HepG2 (cell line): ENCODE data around the gene PIEZO2. TPM values are rescaled to one million over a fixed set of nuclear protein-coding genes. Genes with fewer than 3 reads are reported as not detected.

Experiments used
- ATAC-seq: fragments of 200-7000 bp; cut with Tn5 transposase; 3 replicates; pipeline ENCODE4 v1.9.1; 2020; ENCODE audit warnings: mild to moderate bottlenecking, moderate library complexity
- BruUV-seq: library from RNA; stranded (reverse); fragments of 400-500 nt; replicated peaks from 2 replicates; lab custom pipeline; 2021; lab: Mats Ljungman, UMichigan
- CTCF ChIA-PET: fragments of 300-600 bp; formaldehyde crosslinking; extraction: SDS; loops from one replicate; lab custom pipeline; 2021; ENCODE audit warnings: low total read pairs, inconsistent platforms, low intra/inter-chr PET ratio; lab: Yijun Ruan, JAX
- POLR2A ChIA-PET: fragments of 350-600 bp; sonication (Branson Sonifier 250); formaldehyde crosslinking; loops from one replicate; lab custom pipeline; 2020; ENCODE audit warnings: antibody characterized with exemption, inconsistent platforms; lab: Yijun Ruan, JAX
- DNase-seq: peaks from one replicate; pipeline ENCODE4 v3.0.0-alpha.2; 2015; ENCODE audit warnings: low spot score
- FAIRE-seq: peaks from 3 replicates; lab custom pipeline; 2011; peaks lifted over from hg19 to GRCh38; lab: Jason Lieb, UNC
- H2AFZ ChIP-seq: one replicate; pipeline ENCODE4 v1.6.1; 2011; ENCODE audit warnings: low read length, inconsistent platforms
- H3K27ac ChIP-seq: fragments of 300-600 bp; 3 replicates; pipeline ENCODE4 v1.8.0; 2011; ENCODE audit warnings: mixed run types, mild to moderate bottlenecking, mixed read lengths, low read length, inconsistent platforms; ENCODE audit not compliant: insufficient read depth; ENCODE audit errors: extremely low read length
- H3K27me3 ChIP-seq, 2 experiments: fragments of 200-600 bp in 1 of 2; 2 replicates in 1 of 2; 3 replicates in 1 of 2; pipeline versions ENCODE4 v1.6.0 to v1.8.0; 2011; ENCODE audit warnings: low read length in 2 of 2, mild to moderate bottlenecking in 2 of 2, moderate library complexity in 2 of 2, inconsistent platforms in 1 of 2; ENCODE audit not compliant: insufficient read depth in 2 of 2, control insufficient read depth in 1 of 2
- H3K36me3 ChIP-seq, 2 experiments: fragments of 200-600 bp in 1 of 2; replicated peaks in 1 of 2; 2 replicates in 1 of 2; 3 replicates in 1 of 2; pipeline versions ENCODE4 v1.5.1 to v1.8.0; 2011; ENCODE audit warnings: low read length in 2 of 2, inconsistent platforms in 1 of 2; ENCODE audit not compliant: insufficient read depth in 2 of 2, control insufficient read depth in 1 of 2
- H3K4me1 ChIP-seq: 2 replicates; pipeline ENCODE4 v1.5.1; 2012; ENCODE audit warnings: low read length, inconsistent platforms; ENCODE audit not compliant: insufficient read depth
- H3K4me2 ChIP-seq: 2 replicates; pipeline ENCODE4 v1.6.0; 2011; ENCODE audit warnings: low read depth, low read length, inconsistent platforms
- H3K4me3 ChIP-seq, 3 experiments: fragments of 200-600 bp in 1 of 3; sonication (generic), shearing (Covaris generic) in 1 of 3; replicated peaks in 1 of 3; 2 replicates each; pipeline ENCODE4 v1.5.1; 2011 to 2016; ENCODE audit warnings: low read length in 3 of 3, inconsistent platforms in 2 of 3, low read depth in 2 of 3, mild to moderate bottlenecking in 2 of 3, control low read depth in 1 of 3, mixed read lengths in 1 of 3; ENCODE audit not compliant: insufficient read depth in 1 of 3
- H3K79me2 ChIP-seq: one replicate; pipeline ENCODE4 v1.6.1; 2011; ENCODE audit warnings: low read length, inconsistent platforms; ENCODE audit not compliant: insufficient read depth
- H3K9ac ChIP-seq: 2 replicates; pipeline ENCODE4 v1.6.0; 2011; ENCODE audit warnings: mild to moderate bottlenecking, low read depth, low read length, inconsistent platforms; ENCODE audit not compliant: insufficient read depth
- H3K9me3 ChIP-seq: 2 replicates; pipeline ENCODE4 v1.5.1; 2012; ENCODE audit warnings: mild to moderate bottlenecking, low read length
- H4K20me1 ChIP-seq: 2 replicates; pipeline ENCODE4 v1.6.0; 2011; ENCODE audit warnings: inconsistent platforms, mild to moderate bottlenecking, low read length, moderate library complexity; ENCODE audit not compliant: insufficient read depth
- NCOA2 ChIP-seq: sonication (generic); formaldehyde crosslinking; IDR thresholded peaks from 2 replicates; pipeline ENCODE4 v1.8.0; 2022; ENCODE audit warnings: inconsistent platforms
- NFYB ChIP-seq: sonication (generic); formaldehyde crosslinking; IDR thresholded peaks from 2 replicates; pipeline ENCODE4 v1.4.0; 2020; ENCODE audit warnings: missing genetic modification reagents
- ZFP36L2 ChIP-seq: sonication (generic); formaldehyde crosslinking; IDR thresholded peaks from 2 replicates; pipeline ENCODE4 v1.4.0; 2020; ENCODE audit warnings: missing genetic modification reagents
- ZNF256 ChIP-seq: sonication (generic); formaldehyde crosslinking; conservative IDR thresholded peaks from 2 replicates; pipeline ENCODE4 v1.4.0; 2020; ENCODE audit warnings: missing genetic modification reagents
- ZNF260 ChIP-seq: sonication (generic); formaldehyde crosslinking; IDR thresholded peaks from 2 replicates; pipeline ENCODE4 v1.4.0; 2020; ENCODE audit warnings: missing genetic modification reagents, low read depth, mild to moderate bottlenecking, borderline replicate concordance
- ZNF557 ChIP-seq: sonication (generic); formaldehyde crosslinking; IDR thresholded peaks from 2 replicates; pipeline ENCODE4 v1.4.0; 2020; ENCODE audit warnings: missing genetic modification reagents
- ZNF563 ChIP-seq: sonication (generic); formaldehyde crosslinking; IDR thresholded peaks from 2 replicates; pipeline ENCODE4 v1.8.0; 2022; ENCODE audit warnings: mild to moderate bottlenecking, moderate library complexity, missing genetic modification reagents
- ZNF773 ChIP-seq: sonication (generic); formaldehyde crosslinking; IDR thresholded peaks from 2 replicates; pipeline ENCODE4 v1.4.0; 2020; ENCODE audit warnings: missing genetic modification reagents, borderline replicate concordance
- WGBS: methylation state at CpG from one replicate; pipeline ENCODE4 v1.1.6; 2017; ENCODE audit warnings: low lambda C conversion rate; 5-methylcytosine and 5-hydroxymethylcytosine counted together
- in situ Hi-C: cut with HindIII; loops from 2 replicates; pipeline ENCODE4 v1.10.0; 2017; ENCODE audit warnings: low pct_unique_long_range_greater_than_20kb; ENCODE audit not compliant: extremely low pct_ligation_motif_present
- intact Hi-C: fragments of 100-400 bp; cut with micrococcal nuclease; formaldehyde crosslinking; loops from one replicate; pipeline ENCODE4 v1.10.0; 2022; ENCODE audit not compliant: unreplicated experiment
- polyA plus RNA-seq, 8 experiments: library from polyadenylated mRNA; depleted of rRNA in 3 of 8; stranded (reverse) in 7 of 8; unstranded in 1 of 8; fragments of >200 nt; fragmentation: Illumina TruSeq in 4 of 8; extraction: Trizol in 4 of 8; gene quantifications; 2 replicates each; pipeline versions ENCODE4 v1.2.1 to v1.2.3, GENCODE V29; 2011 to 2016; ENCODE audit warnings: low read depth in 4 of 8, missing spikeins in 1 of 8, mixed read lengths in 1 of 8; ENCODE audit not compliant: insufficient read depth in 1 of 8
- total RNA-seq, 5 experiments: library from RNA; depleted of rRNA; stranded (reverse); fragments of >200 nt; fragmentation: Illumina TruSeq; extraction: Trizol; gene quantifications; 2 replicates each; pipeline ENCODE4 v1.2.3, GENCODE V29; 2016; ENCODE audit warnings: low read depth in 1 of 5
- TF ChIP-seq, protein P1 (sequence below), 2 experiments: IDR thresholded peaks; 2 replicates each; pipeline ENCODE4 v1.6.1; 2011 to 2012; ENCODE audit warnings: low read length in 2 of 2, borderline replicate concordance in 1 of 2, low read depth in 1 of 2, mild to moderate bottlenecking in 1 of 2, moderate library complexity in 1 of 2
- TF ChIP-seq, protein P2 (sequence below): sonication (generic); formaldehyde crosslinking; conservative IDR thresholded peaks from 2 replicates; pipeline ENCODE4 v1.5.0; 2020; ENCODE audit warnings: missing genetic modification reagents

PIEZO2 gene
- total and polyA plus RNA-seq, 2 of the 13 experiments (the other 11 are each of a cell fraction or from before 2014, with no cell fraction given) = 15.2 to 27.2 TPM

DNA sequence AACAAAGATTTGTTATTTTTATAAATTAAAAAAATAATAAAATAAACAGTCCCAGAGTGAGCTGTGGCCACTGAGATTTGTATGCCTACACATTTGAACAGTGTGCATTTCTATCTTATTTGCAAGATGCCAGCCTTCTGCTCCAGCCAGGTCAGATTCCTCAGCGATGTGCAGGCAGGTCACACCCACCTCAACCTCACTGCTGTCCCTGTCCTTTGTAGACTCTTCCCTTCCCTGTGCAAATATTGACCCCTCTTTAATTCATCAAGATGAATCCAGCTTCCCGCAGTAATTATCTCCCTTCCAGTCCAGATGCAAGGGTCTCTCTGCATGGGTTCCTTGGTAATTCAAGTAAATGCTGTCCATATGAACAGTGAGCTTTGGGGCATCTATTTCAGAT, 256.2 kb downstream of the PIEZO2 start (continued):
- no peak for TF ChIP-seq NFYB (CRISPR knock-in tag)

DNA sequence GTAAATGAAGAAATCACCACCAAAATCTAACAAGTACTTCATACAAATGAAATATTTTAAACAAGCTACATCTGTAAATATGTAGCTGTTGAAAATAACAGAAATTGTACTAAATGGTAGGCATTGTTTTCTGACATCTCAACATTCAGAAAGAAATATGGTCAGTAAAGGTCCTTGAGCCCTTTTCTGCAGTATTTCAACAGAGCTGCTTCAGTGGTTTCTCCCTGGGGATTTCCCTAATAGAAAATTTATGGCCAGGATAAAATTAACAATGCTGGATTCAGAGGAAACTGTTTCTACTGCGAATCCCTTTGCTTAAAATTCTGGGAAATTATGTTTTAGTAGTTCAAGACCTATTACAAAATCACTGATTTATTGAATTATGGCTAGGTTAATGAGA, 256.6 kb downstream of the PIEZO2 start:
- Histone ChIP-seq H3K36me3 (peaks cover 0 to 1% of the 10 kb centered on the region in 2 experiments; a peak in 1 of 5 replicates), H3K4me3 (no peak overlapping the region), H3K27ac (no peak overlapping the region)
- ATAC-seq (no peak), DNase-seq (no peak)
- intact Hi-C loops = no loop called here
- no peak for TF ChIP-seq ZNF256 (CRISPR knock-in tag)
- no peak for TF ChIP-seq ZNF563 (CRISPR knock-in tag)
- no peak for TF ChIP-seq ZFP36L2 (CRISPR knock-in tag)
- TF ChIP-seq, all 625 proteins: peak for 0
- Histone ChIP-seq H3K4me2 (no peak overlapping the region), H3K79me2 (no peaks in the 10 kb centered on the region), H4K20me1 (no peaks in the 10 kb centered on the region), H2AFZ (no peak overlapping the region), H3K9me3 (no peaks in the 10 kb centered on the region), H3K27me3 (no peaks in the 10 kb centered on the region), H3K9ac (no peak overlapping the region), H3K4me1 (peaks cover 30% of the 10 kb centered on the region)
- BruUV-seq = no TSS peak
- whole genome bisulfite sequencing = 55% methylated on average over 1 of the region's 1 CpG
- CTCF ChIA-PET = no interaction called here
- no peak for FAIRE-seq
- in situ Hi-C loops = no loop called here
- POLR2A ChIA-PET = no interaction called here

DNA sequence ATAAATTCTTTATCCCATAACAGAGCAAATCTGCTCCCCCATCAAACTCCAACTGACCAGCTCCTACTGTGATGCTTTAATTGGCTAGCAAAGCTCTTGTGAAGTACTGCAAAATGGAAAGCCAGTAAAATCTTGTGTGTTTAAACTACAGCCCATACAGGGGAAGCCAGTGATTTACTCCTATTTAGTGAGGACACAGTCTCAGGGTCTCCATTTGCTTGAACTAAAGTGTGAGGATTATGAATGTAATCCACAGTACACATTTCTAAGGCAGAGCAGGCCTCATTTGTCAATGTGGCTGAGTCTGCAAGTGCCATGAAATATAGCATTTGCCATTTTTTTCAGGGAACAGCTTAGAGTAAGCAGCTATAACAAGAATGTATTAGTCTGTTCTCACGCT, 259.3 kb downstream of the PIEZO2 start:
- no peak overlapping the region for H3K27ac ChIP-seq
- BruUV-seq = no TSS peak
- no peaks in the 10 kb centered on the region for H3K9me3 ChIP-seq
- FAIRE-seq (no peak), DNase-seq (no peak), ATAC-seq (no peak)
- H3K36me3 ChIP-seq = peaks cover 0 to 1% of the 10 kb centered on the region in 2 experiments; a peak in 1 of 5 replicates
- peaks cover 23% of the 10 kb centered on the region for H3K4me1 ChIP-seq
- no peaks in the 10 kb centered on the region for H3K79me2 ChIP-seq
- H3K4me2 ChIP-seq = no peak overlapping the region
- no peak overlapping the region for H3K4me3 ChIP-seq
- in situ Hi-C loops (no loop called here), intact Hi-C loops (no loop called here)
- ChIA-PET POLR2A (no interaction called here), CTCF (no interaction called here)
- H3K27me3 ChIP-seq = no peaks in the 10 kb centered on the region
- no peak overlapping the region for H3K9ac ChIP-seq
- H4K20me1 ChIP-seq = no peaks in the 10 kb centered on the region
- no peak overlapping the region for H2AFZ ChIP-seq
- 91% methylated on average over 1 of the region's 1 CpG for WGBS
- no peak for TF ChIP-seq ZNF260 (CRISPR knock-in tag)
- TF ChIP-seq ZNF773 (CRISPR knock-in tag) = no peak
- TF ChIP-seq, protein P1, sequence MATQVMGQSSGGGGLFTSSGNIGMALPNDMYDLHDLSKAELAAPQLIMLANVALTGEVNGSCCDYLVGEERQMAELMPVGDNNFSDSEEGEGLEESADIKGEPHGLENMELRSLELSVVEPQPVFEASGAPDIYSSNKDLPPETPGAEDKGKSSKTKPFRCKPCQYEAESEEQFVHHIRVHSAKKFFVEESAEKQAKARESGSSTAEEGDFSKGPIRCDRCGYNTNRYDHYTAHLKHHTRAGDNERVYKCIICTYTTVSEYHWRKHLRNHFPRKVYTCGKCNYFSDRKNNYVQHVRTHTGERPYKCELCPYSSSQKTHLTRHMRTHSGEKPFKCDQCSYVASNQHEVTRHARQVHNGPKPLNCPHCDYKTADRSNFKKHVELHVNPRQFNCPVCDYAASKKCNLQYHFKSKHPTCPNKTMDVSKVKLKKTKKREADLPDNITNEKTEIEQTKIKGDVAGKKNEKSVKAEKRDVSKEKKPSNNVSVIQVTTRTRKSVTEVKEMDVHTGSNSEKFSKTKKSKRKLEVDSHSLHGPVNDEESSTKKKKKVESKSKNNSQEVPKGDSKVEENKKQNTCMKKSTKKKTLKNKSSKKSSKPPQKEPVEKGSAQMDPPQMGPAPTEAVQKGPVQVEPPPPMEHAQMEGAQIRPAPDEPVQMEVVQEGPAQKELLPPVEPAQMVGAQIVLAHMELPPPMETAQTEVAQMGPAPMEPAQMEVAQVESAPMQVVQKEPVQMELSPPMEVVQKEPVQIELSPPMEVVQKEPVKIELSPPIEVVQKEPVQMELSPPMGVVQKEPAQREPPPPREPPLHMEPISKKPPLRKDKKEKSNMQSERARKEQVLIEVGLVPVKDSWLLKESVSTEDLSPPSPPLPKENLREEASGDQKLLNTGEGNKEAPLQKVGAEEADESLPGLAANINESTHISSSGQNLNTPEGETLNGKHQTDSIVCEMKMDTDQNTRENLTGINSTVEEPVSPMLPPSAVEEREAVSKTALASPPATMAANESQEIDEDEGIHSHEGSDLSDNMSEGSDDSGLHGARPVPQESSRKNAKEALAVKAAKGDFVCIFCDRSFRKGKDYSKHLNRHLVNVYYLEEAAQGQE (IDR thresholded peaks at IDR 0.05; ENCODE audit: borderline replicate concordance in 1 of 2, low read depth in 1 of 2, low read length in 2 of 2) = no peak
- no peak for TF ChIP-seq NCOA2 (CRISPR knock-in tag)
- TF ChIP-seq, protein P2, sequence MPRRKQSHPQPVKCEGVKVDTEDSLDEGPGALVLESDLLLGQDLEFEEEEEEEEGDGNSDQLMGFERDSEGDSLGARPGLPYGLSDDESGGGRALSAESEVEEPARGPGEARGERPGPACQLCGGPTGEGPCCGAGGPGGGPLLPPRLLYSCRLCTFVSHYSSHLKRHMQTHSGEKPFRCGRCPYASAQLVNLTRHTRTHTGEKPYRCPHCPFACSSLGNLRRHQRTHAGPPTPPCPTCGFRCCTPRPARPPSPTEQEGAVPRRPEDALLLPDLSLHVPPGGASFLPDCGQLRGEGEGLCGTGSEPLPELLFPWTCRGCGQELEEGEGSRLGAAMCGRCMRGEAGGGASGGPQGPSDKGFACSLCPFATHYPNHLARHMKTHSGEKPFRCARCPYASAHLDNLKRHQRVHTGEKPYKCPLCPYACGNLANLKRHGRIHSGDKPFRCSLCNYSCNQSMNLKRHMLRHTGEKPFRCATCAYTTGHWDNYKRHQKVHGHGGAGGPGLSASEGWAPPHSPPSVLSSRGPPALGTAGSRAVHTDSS (CRISPR knock-in tag) = no peak
- no peak for TF ChIP-seq ZNF557 (CRISPR knock-in tag)
